22Rv1 (cell line): ENCODE measurements around the gene SLC38A4.

Experiments
- H3K27ac ChIP-seq: fragments of 450-650 bp; 2 replicates; pipeline ENCODE4 v1.5.1; 2017
- CTCF ChIP-seq: fragments of 450-650 bp; IDR thresholded peaks from 2 replicates; pipeline ENCODE4 v1.5.1; 2017; ENCODE audit warnings: mild to moderate bottlenecking
- ZFX ChIP-seq: fragments of 450-650 bp; IDR thresholded peaks from 2 replicates; pipeline ENCODE4 v1.6.1; 2017; ENCODE audit warnings: antibody characterized with exemption, borderline replicate concordance

SLC38A4 gene

DNA sequence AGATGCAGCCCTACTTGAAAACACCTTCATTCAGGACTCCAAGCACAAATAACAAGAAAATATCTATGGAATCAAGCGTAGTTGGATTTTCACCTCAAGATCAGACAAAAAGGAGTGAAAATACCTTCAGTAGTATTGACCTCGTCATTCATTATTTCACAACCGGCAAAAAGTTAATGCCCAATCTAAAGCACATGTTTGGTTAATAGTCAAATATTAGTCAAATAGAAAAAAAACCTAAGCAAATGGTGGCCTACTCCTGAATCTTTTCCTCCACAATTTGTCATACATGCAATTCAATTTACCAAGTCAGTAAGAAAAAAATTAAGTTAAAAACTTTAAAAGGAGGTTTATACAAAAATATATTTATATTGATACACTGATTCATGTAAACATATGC, 50.0 kb downstream of the SLC38A4 start:
- H3K27ac ChIP-seq = no peak overlapping the region
- no peak for TF ChIP-seq CTCF
- no peak for TF ChIP-seq ZFX

DNA sequence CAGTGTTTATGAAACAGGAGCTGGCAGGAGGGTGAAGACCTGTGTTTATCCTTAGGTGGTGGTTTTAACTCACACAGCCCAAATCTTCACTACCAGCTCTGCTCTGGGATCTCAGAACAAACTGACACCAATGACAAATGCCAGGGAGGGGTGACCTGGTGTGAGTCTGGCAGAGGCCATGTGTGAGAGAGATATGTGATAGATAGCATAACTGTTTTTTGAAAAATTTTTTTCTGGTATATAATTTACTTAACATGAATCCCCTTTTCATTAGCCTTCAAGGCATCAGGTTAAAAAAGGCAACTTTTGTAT, 51.5 kb downstream of the SLC38A4 start:
- no peak overlapping the region for H3K27ac ChIP-seq
- TF ChIP-seq ZFX = no peak

- no peak for TF ChIP-seq CTCF
- TF ChIP-seq ZFX = no peak
- H3K27ac ChIP-seq = no peak overlapping the region
These were observed 52.0 kb downstream of the SLC38A4 start for GRCh38 chr12:46773586-46774321.

DNA sequence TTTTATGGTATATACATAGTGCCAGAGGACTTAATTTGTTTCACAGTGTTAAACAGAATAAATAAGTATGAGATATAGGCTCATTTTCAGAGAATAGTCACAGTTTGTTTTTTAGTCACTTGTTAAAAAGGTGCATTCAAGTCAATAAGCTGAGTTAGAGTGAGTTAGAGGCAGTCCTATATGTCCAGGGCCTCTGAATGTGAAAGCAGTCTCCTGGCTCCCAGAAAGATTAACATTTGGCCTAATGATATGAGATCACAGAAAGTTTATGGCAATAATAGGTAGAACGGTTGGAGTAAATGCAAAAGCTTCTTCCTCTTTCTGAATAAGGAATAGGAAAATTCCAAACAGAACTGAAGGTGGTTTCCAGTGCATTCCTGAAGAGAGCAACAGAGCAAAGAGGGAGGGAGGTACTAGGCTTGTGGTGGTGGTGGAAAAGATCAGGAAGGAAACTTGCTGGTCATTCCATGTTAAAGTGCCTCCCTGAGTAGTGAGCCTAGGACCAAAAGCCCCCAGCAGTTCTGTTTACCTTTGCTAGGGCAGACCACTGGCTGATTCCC, 54.4 kb downstream of the SLC38A4 start:
- TF ChIP-seq CTCF (no peak), ZFX (no peak)
- no peak overlapping the region for H3K27ac ChIP-seq

GRCh38 chr12:46770501-46771183, 55.2 kb downstream of the SLC38A4 start:
- H3K27ac ChIP-seq = no peak overlapping the region
- no peak for TF ChIP-seq ZFX
- no peak for TF ChIP-seq CTCF

DNA sequence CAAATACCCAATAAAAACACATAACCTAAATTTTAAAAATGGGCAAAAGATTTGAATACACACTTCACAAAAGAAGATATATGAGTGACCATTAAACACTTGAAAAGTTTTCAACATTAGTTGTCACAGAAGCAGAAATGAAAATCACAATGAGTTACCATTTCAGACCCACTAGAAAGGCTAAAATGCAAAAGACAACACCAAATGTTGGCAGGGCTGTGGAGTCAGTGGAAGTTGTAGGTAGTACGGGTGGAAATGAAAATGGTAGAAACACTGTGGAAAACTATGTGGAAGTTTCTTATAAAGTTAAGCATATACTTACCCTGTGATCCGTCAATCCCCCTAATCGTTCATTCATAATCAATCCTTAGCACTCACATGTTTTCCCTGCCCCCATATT, 61.8 kb downstream of the SLC38A4 start:
- TF ChIP-seq CTCF (no peak), ZFX (no peak)
- no peak overlapping the region for H3K27ac ChIP-seq

DNA sequence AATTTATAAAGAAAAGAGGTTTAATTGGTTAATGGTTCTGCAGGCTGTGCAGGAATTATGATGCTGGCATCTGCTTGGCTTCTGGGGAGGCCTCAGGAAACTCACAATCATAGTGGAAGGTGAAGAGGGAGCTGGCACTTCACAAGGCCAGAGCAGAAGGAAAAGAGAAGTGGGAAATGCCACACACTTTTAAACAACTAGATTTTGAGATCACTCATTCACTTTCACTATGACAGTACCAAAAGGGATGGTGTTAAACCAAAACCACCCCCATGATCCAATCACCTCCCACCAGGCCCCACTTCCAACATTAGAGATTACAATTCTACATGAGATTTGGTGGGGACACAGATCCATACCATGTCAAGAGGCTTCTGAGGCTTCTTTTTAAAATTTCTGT, 62.6 kb downstream of the SLC38A4 start:
- no peak for TF ChIP-seq ZFX
- no peak for TF ChIP-seq CTCF

GRCh38 chr12:46754550-46754949, 71.2 kb downstream of the SLC38A4 start:
- TF ChIP-seq ZFX (no peak), CTCF (no peak)

More for the DNA sequence above, 62.6 kb downstream of the SLC38A4 start:
- H3K27ac ChIP-seq = no peak overlapping the region

More at GRCh38 chr12:46754550-46754949, 71.2 kb downstream of the SLC38A4 start:
- H3K27ac ChIP-seq = no peak overlapping the region
